Fibroblast of mammary gland (primary cell): ENCODE data around the gene CDC14B.
A peak's percentile ranks its signal among the peaks of the same experiment; 100 is the strongest.
"Not testable (repeated sequence)": the region's sequence is repeated elsewhere in the genome, so short reads cannot be mapped to it uniquely, and the experiment has no call there.

Experiments used
- DNase-seq: peaks from one replicate; pipeline ENCODE4 v3.0.0-alpha.2; 2010; ENCODE audit warnings: low read depth
- H3K4me3 ChIP-seq: 2 replicates; pipeline ENCODE4 v1.5.1; 2011; ENCODE audit warnings: low read depth, mild to moderate bottlenecking, low read length, moderate library complexity; ENCODE audit not compliant: control insufficient read depth
- CTCF ChIP-seq: conservative IDR thresholded peaks from 2 replicates; pipeline ENCODE4 v1.5.1; 2011; ENCODE audit warnings: low read depth, low read length, inconsistent platforms; ENCODE audit not compliant: control insufficient read depth, insufficient read depth

The CDC14B gene

GRCh38 chr9:96550659-96551058 lies 69.0 kb downstream of the CDC14B start:
- no peak for TF ChIP-seq CTCF
- DNase-seq = no peak
- no peak overlapping the region for H3K4me3 ChIP-seq

- DNase-seq, H3K4me3 ChIP-seq: not testable (repeated sequence)
These were observed 76.5 kb downstream of the CDC14B start for GRCh38 chr9:96543131-96543530.

GRCh38 chr9:96540106-96540505 lies 79.5 kb downstream of the CDC14B start:
- no peak for TF ChIP-seq CTCF
- H3K4me3 ChIP-seq = no peak overlapping the region
- no peak for DNase-seq

- no peak for DNase-seq
- no peak for TF ChIP-seq CTCF
- no peak overlapping the region for H3K4me3 ChIP-seq
These were observed 87.5 kb downstream of the CDC14B start for GRCh38 chr9:96532173-96532572.

GRCh38 chr9:96524764-96525163 lies 94.9 kb downstream of the CDC14B start:
- DNase-seq = no peak
- H3K4me3 ChIP-seq = no peak overlapping the region
- no peak for TF ChIP-seq CTCF

DNA sequence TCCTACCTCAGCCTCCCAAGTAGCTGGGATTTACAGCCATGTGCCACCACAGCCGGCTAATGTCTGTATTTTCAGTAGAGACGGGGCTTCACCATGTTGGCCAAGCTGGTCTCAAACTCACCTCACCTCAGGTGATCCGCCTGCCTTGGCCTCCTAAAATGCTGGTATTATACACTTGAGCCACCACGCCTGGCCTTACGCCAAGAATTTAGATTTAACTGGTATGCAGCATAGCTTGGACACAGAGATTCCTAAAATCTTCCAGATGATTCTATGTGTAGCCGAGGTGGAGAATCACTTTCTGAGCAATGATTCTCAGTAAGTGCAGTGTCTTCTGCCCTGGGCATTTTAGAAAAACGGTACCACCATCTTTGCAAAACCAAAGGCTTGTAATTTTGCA lies 95.6 kb downstream of the CDC14B start:
- TF ChIP-seq CTCF = no peak
- H3K4me3 ChIP-seq = no peak overlapping the region
- DNase-seq = no peak

DNA sequence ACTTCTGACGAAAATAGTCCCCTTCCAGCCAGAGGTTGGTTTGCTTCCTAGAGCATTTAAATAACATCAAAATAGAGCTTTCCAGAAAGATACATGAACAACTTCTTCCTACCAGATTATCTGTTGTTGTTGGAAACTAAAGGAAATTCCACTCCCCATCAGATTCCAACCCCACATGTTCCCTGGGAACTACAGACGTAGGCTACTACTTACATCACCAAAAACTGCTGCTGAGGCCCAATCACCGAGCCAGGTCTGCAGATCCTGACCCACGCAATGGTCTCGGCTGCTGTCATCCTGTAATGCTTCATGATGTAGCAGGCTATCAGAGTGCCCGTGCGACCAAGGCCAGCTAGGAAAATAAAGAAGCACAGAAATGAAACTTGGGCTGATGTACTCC lies 96.3 kb downstream of the CDC14B start:
- TF ChIP-seq CTCF = no peak
- DNase-seq = peak; percentile 78
- no peak overlapping the region for H3K4me3 ChIP-seq
